ENCODE results near the gene AQP2. TPM values are rescaled to one million over a fixed set of nuclear protein-coding genes. Genes with fewer than 3 reads are reported as not detected.

AQP2 gene
- total RNA-seq, 2 donors from 2014 or later, result 2.7 TPM; not detected in 1

GRCh38 chr12:49929581-49929980 is 21.0 kb upstream of the AQP2 start:
- 75% methylated on average over 7 of the region's 7 CpGs for WGBS
- Histone ChIP-seq H3K4me3 (no peak overlapping the region), H3K4me1 (replicated peaks) (no peaks in the 10 kb centered on the region), H3K27ac (no peak overlapping the region), H3K36me3 (no peaks in the 10 kb centered on the region), H3K27me3 (replicated peaks; ENCODE audit: insufficient read depth) (no peaks in the 10 kb centered on the region), H3K9me3 (no peaks in the 10 kb centered on the region)
- intact Hi-C loops (cut with DNase I), result no loop called here
- TF ChIP-seq POLR2AphosphoS5 (IDR thresholded peaks at IDR 0.05), result no peak
- no peak for TF ChIP-seq POLR2A (IDR thresholded peaks at IDR 0.05)
- no peak for DNase-seq (ENCODE audit: low spot score)

- intact Hi-C loops (cut with DNase I), result no loop called here
- H3K9me3 ChIP-seq, result no peaks in the 10 kb centered on the region
- H3K36me3 ChIP-seq, result no peaks in the 10 kb centered on the region
- no peaks in the 10 kb centered on the region for H3K4me1 ChIP-seq (replicated peaks)
- no peak overlapping the region for H3K4me3 ChIP-seq
- no peak overlapping the region for H3K27ac ChIP-seq
- WGBS, result 81% methylated on average over 3 of the region's 3 CpGs
- DNase-seq (ENCODE audit: low spot score), result no peak
- no peaks in the 10 kb centered on the region for H3K27me3 ChIP-seq (replicated peaks; ENCODE audit: insufficient read depth)
- TF ChIP-seq CTCF (IDR thresholded peaks at IDR 0.05), result no peak
- no peak for TF ChIP-seq POLR2AphosphoS5 (IDR thresholded peaks at IDR 0.05)
- TF ChIP-seq POLR2A (IDR thresholded peaks at IDR 0.05), result no peak
Observed at GRCh38 chr12:49930515-49931288, 19.8 kb upstream of the AQP2 start.

GRCh38 chr12:49932023-49932422 is 18.5 kb upstream of the AQP2 start:
- DNase-seq (ENCODE audit: low spot score), result no peak
- H3K9me3 ChIP-seq, result no peaks in the 10 kb centered on the region
- H3K36me3 ChIP-seq, result no peaks in the 10 kb centered on the region
- H3K4me3 ChIP-seq, result no peak overlapping the region
- no peaks in the 10 kb centered on the region for H3K4me1 ChIP-seq (replicated peaks)
- 69% methylated on average over 7 of the region's 7 CpGs for WGBS
- no peak overlapping the region for H3K27ac ChIP-seq
- TF ChIP-seq CTCF (IDR thresholded peaks at IDR 0.05), result no peak
- no peak for TF ChIP-seq POLR2A (IDR thresholded peaks at IDR 0.05)
- no peak for TF ChIP-seq POLR2AphosphoS5 (IDR thresholded peaks at IDR 0.05)
- no peaks in the 10 kb centered on the region for H3K27me3 ChIP-seq (replicated peaks; ENCODE audit: insufficient read depth)
- intact Hi-C loops (cut with DNase I), result no loop called here

GRCh38 chr12:49932533-49933130 is 17.9 kb upstream of the AQP2 start:
- H3K4me1 ChIP-seq (replicated peaks), result no peaks in the 10 kb centered on the region
- no peaks in the 10 kb centered on the region for H3K36me3 ChIP-seq
- intact Hi-C loops (cut with DNase I), result no loop called here
- TF ChIP-seq POLR2A (IDR thresholded peaks at IDR 0.05) (no peak), POLR2AphosphoS5 (IDR thresholded peaks at IDR 0.05) (no peak), CTCF (IDR thresholded peaks at IDR 0.05) (no peak)
- no peaks in the 10 kb centered on the region for H3K9me3 ChIP-seq
- H3K27ac ChIP-seq, result no peak overlapping the region
- H3K4me3 ChIP-seq, result no peak overlapping the region
- DNase-seq (ENCODE audit: low spot score), result no peak
- WGBS, result 87% methylated on average over 8 of the region's 8 CpGs
- H3K27me3 ChIP-seq (replicated peaks; ENCODE audit: insufficient read depth), result no peaks in the 10 kb centered on the region

GRCh38 chr12:49933796-49934195 is 16.7 kb upstream of the AQP2 start:
- no peaks in the 10 kb centered on the region for H3K9me3 ChIP-seq
- TF ChIP-seq POLR2A (IDR thresholded peaks at IDR 0.05), result no peak
- TF ChIP-seq CTCF (IDR thresholded peaks at IDR 0.05), result no peak
- TF ChIP-seq POLR2AphosphoS5 (IDR thresholded peaks at IDR 0.05), result no peak
- no peak for DNase-seq (ENCODE audit: low spot score)
- H3K27me3 ChIP-seq (replicated peaks; ENCODE audit: insufficient read depth), result no peaks in the 10 kb centered on the region
- H3K4me3 ChIP-seq, result no peak overlapping the region
- intact Hi-C loops (cut with DNase I), result no loop called here
- H3K27ac ChIP-seq, result no peak overlapping the region
- H3K36me3 ChIP-seq, result no peaks in the 10 kb centered on the region
- H3K4me1 ChIP-seq (replicated peaks), result no peaks in the 10 kb centered on the region
- 71% methylated on average over 5 of the region's 5 CpGs for WGBS

All from prostate gland (tissue), 2 donors.